Measurements from ENCODE around the gene ERO1B.

The ERO1B gene

DNA sequence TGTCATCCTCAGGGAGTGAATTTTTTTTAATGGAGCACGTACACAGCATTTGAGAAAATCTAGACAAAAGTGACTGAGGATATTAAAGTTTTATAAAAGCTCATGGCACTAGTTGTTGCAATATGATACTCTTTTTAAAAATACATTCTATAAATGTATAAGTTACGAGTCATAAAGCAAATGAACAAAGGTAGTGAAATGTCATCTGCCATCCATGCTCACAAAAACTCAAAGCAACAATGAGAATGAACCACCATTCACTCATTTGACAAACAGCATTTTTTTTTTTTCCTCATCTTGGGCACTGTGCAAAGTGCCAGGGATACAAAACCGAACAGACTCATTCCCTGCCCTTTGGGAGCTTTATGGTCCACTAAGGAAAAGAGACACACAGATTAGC is 100.7 kb downstream of the ERO1B start:
- no peak for DNase-seq (ENCODE audit: low read depth)

DNA sequence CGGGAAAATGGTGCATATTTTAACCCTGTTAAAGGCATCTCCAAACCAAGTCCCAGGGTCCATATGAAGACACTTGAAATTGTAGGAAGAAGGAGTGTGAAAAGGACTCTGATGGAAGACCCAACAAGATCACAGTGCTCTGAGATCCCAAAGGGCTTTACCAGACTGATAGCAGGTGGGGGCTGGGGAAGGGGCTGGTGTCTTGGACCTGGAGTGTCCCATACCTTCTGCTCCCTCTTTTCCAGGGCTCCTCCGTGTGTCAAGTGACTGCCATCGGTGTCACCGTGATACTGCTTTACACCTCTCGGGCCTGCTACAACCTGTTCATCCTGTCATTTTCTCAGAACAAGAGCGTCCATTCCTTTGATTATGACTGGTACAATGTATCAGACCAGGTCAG is 102.1 kb downstream of the ERO1B start:
- DNase-seq (ENCODE audit: low read depth): no peak

DNA sequence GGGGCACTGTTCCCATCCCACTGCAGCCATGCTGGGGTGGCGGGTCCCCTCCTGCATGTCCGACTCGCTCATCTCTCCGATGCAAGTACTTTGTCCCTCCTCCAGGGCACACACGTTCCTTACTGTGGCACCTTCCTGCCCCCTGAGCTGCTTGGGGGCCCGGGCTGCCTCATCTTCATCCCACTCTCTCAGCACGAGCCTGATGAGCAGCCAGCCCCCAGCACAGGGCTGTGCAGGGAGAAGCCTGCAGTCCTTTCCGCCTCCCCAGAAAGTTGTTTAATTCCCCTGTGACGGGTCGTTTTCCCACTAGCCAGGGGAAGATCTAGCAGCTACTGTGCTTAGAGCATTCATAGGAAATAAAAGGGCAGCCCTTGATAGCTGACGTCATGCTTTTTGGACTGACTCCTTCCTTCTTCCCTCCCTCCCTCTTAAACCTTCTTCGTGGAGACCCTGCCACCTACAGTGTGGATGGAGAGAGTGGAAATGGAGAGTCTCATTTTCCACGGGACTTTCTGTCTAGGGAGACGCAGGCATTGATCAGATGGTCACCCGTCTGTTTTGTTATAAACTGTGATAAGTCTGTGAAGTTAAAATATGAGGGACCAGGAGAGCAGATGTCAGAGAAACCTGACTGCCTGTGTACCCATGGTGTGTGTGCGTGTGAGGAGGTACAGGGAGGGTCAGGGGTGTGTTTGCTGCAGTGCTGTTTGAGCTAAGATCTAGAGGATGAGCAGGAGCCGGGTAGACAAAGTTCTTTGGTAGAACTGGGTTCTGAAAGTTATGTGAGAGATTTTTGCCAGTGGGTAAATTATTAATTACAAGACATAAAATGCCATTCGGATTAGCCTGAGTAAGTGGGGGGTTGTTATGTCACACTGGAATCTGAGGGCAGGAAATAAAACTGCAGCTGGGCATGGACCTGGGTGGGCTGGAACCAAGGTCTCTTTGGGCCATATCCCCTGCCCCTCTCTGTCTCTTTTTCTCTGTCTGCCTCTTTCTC is 105.1 kb downstream of the ERO1B start:
- no peak for DNase-seq (ENCODE audit: low read depth)

DNA sequence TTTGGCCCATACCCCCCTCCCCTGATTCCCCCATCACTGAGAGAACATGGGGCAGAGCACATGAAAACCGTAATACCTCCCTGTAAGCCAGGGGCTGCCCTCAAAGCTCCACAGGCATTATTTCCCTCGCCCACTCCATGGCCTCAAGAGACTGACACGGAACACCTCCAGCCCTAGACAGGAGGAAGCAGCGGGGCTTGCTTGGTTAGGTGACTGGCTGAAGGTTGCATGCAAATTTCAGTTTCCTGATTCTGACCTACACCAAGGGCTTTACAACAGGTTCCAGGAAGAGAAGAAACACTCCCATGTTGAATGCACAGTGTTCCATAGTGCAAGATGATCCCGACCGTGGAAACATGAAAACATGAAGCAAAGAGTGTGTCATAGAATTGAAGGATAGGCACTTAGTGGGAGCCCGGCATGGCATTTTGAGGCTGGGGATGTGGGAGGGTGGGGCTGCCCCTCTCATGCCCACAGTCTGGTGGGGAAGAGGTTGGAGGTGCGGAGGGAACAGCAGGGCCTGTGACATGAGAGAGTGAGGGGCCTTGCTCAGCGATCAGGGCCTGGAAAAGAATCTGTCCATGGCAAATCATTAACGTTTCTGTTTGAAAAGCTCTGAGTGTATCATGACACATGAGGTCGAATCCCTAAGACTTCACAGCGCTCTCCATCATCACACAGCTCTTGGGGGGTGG is 106.0 kb downstream of the ERO1B start:
- no peak for DNase-seq (ENCODE audit: low read depth)

DNA sequence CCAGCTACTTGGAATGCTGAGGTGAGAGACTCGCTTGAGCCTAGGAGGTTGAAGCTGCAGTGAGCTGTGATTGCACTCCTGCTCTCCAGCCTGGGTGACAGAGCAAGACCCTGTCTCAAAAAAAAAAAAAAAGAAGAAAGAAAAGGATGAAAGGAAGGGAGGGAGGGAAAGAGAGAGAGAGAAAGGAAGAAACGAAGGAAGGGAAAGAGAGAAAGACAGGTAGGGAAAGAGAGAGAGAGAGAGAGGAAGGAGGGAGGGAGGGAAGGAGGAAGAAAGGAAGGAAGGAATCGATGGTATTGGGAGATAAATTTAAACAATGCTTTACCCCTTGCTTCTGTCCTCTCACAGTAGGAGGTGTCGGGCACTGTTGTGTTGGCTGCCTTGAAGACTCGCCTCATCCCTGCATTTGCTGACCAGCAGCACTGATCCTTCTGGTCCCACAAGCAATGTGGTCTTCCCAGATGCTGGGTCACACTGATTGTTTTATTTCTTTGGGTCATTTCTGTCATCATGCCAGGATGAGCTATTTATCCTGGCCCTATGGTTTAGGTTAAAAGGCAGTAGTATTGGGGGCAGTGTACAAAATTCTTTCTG is 108.5 kb downstream of the ERO1B start:
- no peak for DNase-seq (ENCODE audit: low read depth)

DNA sequence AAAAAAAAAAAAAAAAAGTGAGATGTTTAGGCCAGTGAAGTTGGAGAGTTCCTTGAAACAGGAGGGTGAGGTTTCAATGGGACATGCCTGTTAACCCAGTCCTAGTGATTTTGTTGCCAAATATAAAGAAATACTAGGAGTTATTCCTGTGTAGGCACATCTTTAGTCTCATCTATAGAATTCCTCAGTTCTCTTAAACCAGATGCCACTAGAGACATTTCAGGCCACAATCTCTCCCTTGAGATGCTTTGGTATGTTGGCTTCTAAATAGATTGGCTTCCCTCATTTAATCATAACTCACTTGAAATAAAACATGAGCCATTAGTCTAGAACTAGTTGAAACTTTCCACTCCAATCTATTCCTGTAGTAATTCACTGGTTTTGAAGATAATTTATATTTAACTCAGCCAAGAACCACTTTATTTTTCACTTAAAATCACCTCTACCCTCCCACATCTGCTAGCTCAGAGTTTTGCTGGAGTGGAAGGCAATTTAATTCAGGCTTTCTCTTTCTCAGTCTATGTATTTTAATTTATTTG is 109.6 kb downstream of the ERO1B start:
- no peak for DNase-seq (ENCODE audit: low read depth)

DNA sequence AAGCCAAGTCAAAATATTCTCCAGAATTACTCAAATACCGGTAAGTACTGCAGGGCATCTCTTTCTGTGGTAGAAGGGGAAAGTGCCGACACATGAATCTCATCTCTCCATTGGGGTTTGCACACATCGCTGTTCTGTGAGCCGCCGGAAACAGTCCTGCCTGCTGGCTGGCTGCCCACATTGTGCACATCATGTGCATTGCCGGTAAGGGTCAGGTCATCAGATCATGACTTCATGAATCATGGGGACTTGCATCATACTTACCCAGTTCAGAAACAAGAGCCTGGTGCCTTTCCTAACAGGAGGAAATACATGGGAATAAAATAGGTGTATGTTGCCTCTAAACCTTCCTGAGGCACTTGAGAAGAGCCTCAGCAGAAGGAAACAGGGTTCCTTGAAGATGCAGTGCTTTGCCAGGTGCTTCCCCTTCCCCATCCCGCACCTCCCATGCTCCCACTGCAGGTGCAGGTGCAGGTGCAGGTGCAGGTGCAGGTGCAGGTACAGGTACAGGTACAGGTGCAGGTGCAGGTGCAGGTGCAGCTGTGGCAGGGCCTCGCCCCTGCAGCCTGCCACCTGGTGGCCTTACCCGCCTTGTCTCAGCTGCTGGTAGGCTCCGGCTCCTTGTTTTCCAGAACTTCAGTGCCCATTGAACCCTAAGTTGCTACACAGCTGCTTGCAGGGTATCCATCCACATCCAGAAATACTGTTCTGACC is 112.9 kb downstream of the ERO1B start:
- no peak for DNase-seq (ENCODE audit: low read depth)

DNA sequence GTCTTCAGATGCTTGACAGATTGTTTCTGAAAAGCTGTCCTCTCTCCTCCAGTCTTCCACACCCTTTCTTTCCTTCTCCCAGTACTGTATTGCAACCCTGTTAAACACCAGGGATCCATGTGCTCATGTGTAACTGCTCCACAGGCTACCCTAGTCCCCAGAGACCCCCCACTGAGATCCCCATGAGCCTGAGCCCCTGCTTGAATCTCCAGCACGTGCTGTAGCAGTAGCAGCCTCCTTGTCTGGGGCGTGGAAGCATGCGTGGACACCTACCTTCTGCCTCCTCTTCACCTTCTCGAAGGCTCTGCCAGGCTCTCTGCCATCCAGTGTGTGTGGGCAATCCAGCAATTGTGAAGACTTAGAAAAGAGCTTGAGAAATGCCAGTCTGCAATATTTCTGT is 114.2 kb downstream of the ERO1B start:
- no peak for DNase-seq (ENCODE audit: low read depth)

DNA sequence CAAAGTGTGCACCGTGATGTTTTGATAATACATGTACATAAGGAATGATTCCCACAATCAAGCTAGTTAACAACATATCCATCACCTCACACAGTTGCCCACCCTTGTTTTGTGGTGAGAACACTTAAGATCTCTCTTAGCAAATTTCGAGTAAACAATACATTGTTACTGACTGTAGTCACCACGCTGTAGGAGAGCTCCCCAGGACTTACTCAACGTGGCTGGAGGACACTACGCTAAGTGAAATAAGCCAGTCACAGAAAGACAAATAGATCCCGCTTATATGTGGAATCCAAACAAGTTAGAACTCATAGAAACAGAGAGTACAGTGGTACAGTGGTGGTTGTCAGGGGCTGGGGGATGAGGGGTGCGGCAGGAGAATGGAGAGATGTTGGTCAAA is 114.6 kb downstream of the ERO1B start:
- DNase-seq (ENCODE audit: low read depth): no peak

DNA sequence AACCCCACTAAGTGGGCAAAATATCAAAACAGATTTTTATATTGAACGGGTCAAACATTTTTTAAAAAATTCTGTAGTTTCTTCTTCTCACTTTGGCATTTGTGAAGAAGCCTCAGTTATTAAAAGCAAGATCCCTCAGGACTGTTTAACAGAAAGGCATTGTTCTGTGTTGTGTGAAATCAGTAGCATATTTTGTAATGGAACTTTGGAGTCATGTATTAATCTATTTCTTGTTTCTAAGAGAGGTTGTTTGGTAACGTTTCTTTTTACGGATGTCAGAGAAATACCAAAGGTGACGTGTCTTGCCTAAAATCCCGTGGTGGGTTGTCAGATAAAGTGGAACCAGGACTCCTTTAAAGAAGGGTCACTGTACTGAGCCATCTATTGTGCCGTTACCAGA is 115.7 kb downstream of the ERO1B start:
- no peak for DNase-seq (ENCODE audit: low read depth)

Data from stimulated activated CD8-positive, alpha-beta memory T cell treated with anti-CD3 and anti-CD28 coated beads, Interleukin-4, amount 100 ng/mL, for 24 hours (primary cell).